HepG2 (cell line): ENCODE measurements around the gene MUC4. TPM values are rescaled to one million over a fixed set of nuclear protein-coding genes. Genes with fewer than 3 reads are reported as not detected.

Experiments used
- ATAC-seq: fragments of 200-7000 bp; cut with Tn5 transposase; 3 replicates; pipeline ENCODE4 v1.9.1; 2020; ENCODE audit warnings: mild to moderate bottlenecking, moderate library complexity
- BruUV-seq: library from RNA; stranded (reverse); fragments of 400-500 nt; replicated peaks from 2 replicates; lab custom pipeline; 2021; lab: Mats Ljungman, UMichigan
- CTCF ChIA-PET: fragments of 300-600 bp; formaldehyde crosslinking; extraction: SDS; loops from one replicate; lab custom pipeline; 2021; ENCODE audit warnings: low total read pairs, inconsistent platforms, low intra/inter-chr PET ratio; lab: Yijun Ruan, JAX
- POLR2A ChIA-PET: fragments of 350-600 bp; sonication (Branson Sonifier 250); formaldehyde crosslinking; loops from one replicate; lab custom pipeline; 2020; ENCODE audit warnings: antibody characterized with exemption, inconsistent platforms; lab: Yijun Ruan, JAX
- DNase-seq: peaks from one replicate; pipeline ENCODE4 v3.0.0-alpha.2; 2015; ENCODE audit warnings: low spot score
- FAIRE-seq: peaks from 3 replicates; lab custom pipeline; 2011; peaks lifted over from hg19 to GRCh38; lab: Jason Lieb, UNC
- H2AFZ ChIP-seq: one replicate; pipeline ENCODE4 v1.6.1; 2011; ENCODE audit warnings: low read length, inconsistent platforms
- H3K27ac ChIP-seq: fragments of 300-600 bp; 3 replicates; pipeline ENCODE4 v1.8.0; 2011; ENCODE audit warnings: mixed run types, mild to moderate bottlenecking, mixed read lengths, low read length, inconsistent platforms; ENCODE audit not compliant: insufficient read depth; ENCODE audit errors: extremely low read length
- H3K27me3 ChIP-seq, 2 experiments: fragments of 200-600 bp in 1 of 2; 2 replicates in 1 of 2; 3 replicates in 1 of 2; pipeline versions ENCODE4 v1.6.0 to v1.8.0; 2011; ENCODE audit warnings: low read length in 2 of 2, mild to moderate bottlenecking in 2 of 2, moderate library complexity in 2 of 2, inconsistent platforms in 1 of 2; ENCODE audit not compliant: insufficient read depth in 2 of 2, control insufficient read depth in 1 of 2
- H3K36me3 ChIP-seq, 2 experiments: fragments of 200-600 bp in 1 of 2; replicated peaks in 1 of 2; 2 replicates in 1 of 2; 3 replicates in 1 of 2; pipeline versions ENCODE4 v1.5.1 to v1.8.0; 2011; ENCODE audit warnings: low read length in 2 of 2, inconsistent platforms in 1 of 2; ENCODE audit not compliant: insufficient read depth in 2 of 2, control insufficient read depth in 1 of 2
- H3K4me1 ChIP-seq: 2 replicates; pipeline ENCODE4 v1.5.1; 2012; ENCODE audit warnings: low read length, inconsistent platforms; ENCODE audit not compliant: insufficient read depth
- H3K4me2 ChIP-seq: 2 replicates; pipeline ENCODE4 v1.6.0; 2011; ENCODE audit warnings: low read depth, low read length, inconsistent platforms
- H3K4me3 ChIP-seq, 3 experiments: fragments of 200-600 bp in 1 of 3; sonication (generic), shearing (Covaris generic) in 1 of 3; replicated peaks in 1 of 3; 2 replicates each; pipeline ENCODE4 v1.5.1; 2011 to 2016; ENCODE audit warnings: low read length in 3 of 3, inconsistent platforms in 2 of 3, low read depth in 2 of 3, mild to moderate bottlenecking in 2 of 3, control low read depth in 1 of 3, mixed read lengths in 1 of 3; ENCODE audit not compliant: insufficient read depth in 1 of 3
- H3K79me2 ChIP-seq: one replicate; pipeline ENCODE4 v1.6.1; 2011; ENCODE audit warnings: low read length, inconsistent platforms; ENCODE audit not compliant: insufficient read depth
- H3K9ac ChIP-seq: 2 replicates; pipeline ENCODE4 v1.6.0; 2011; ENCODE audit warnings: mild to moderate bottlenecking, low read depth, low read length, inconsistent platforms; ENCODE audit not compliant: insufficient read depth
- H3K9me3 ChIP-seq: 2 replicates; pipeline ENCODE4 v1.5.1; 2012; ENCODE audit warnings: mild to moderate bottlenecking, low read length
- H4K20me1 ChIP-seq: 2 replicates; pipeline ENCODE4 v1.6.0; 2011; ENCODE audit warnings: inconsistent platforms, mild to moderate bottlenecking, low read length, moderate library complexity; ENCODE audit not compliant: insufficient read depth
- BHLHE40 ChIP-seq: IDR thresholded peaks from 2 replicates; pipeline ENCODE4 v1.6.1; 2011; ENCODE audit warnings: low read length, improper control_type of control experiment
- EED ChIP-seq: sonication (generic); formaldehyde crosslinking; IDR thresholded peaks from 2 replicates; pipeline ENCODE4 v1.5.0; 2020; ENCODE audit warnings: mild to moderate bottlenecking, missing genetic modification reagents
- ZNF136 ChIP-seq: sonication (generic); formaldehyde crosslinking; IDR thresholded peaks from 2 replicates; pipeline ENCODE4 v1.8.1; 2022; ENCODE audit warnings: low read depth, mild to moderate bottlenecking, moderate library complexity, missing genetic modification reagents
- WGBS: methylation state at CpG from one replicate; pipeline ENCODE4 v1.1.6; 2017; ENCODE audit warnings: low lambda C conversion rate; 5-methylcytosine and 5-hydroxymethylcytosine counted together
- in situ Hi-C: cut with HindIII; loops from 2 replicates; pipeline ENCODE4 v1.10.0; 2017; ENCODE audit warnings: low pct_unique_long_range_greater_than_20kb; ENCODE audit not compliant: extremely low pct_ligation_motif_present
- intact Hi-C: fragments of 100-400 bp; cut with micrococcal nuclease; formaldehyde crosslinking; loops from one replicate; pipeline ENCODE4 v1.10.0; 2022; ENCODE audit not compliant: unreplicated experiment
- polyA plus RNA-seq, 8 experiments: library from polyadenylated mRNA; depleted of rRNA in 3 of 8; stranded (reverse) in 7 of 8; unstranded in 1 of 8; fragments of >200 nt; fragmentation: Illumina TruSeq in 4 of 8; extraction: Trizol in 4 of 8; gene quantifications; 2 replicates each; pipeline versions ENCODE4 v1.2.1 to v1.2.3, GENCODE V29; 2011 to 2016; ENCODE audit warnings: low read depth in 4 of 8, missing spikeins in 1 of 8, mixed read lengths in 1 of 8; ENCODE audit not compliant: insufficient read depth in 1 of 8
- total RNA-seq, 5 experiments: library from RNA; depleted of rRNA; stranded (reverse); fragments of >200 nt; fragmentation: Illumina TruSeq; extraction: Trizol; gene quantifications; 2 replicates each; pipeline ENCODE4 v1.2.3, GENCODE V29; 2016; ENCODE audit warnings: low read depth in 1 of 5

The MUC4 gene
- total and polyA plus RNA-seq, 2 of the 13 experiments (the other 11 are each of a cell fraction or from before 2014, with no cell fraction given): not detected

DNA sequence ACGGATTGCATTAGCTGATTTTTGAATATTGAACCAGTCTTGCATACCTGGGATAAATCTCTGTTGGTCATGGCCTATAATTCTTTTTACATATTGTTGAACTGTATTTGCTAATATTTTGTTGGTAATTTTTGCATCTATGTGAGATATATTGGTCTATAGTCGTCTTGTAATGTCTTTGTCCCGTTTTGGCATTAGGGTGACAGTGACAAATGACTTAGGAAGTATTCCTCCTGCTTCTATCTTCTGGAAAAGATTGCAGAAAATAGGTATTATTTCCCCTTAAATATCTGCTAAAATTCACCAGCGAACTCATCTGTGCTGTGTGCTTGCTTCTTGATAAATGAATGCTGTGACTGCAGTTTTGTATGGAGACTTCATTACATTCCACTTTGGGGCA is 67.3 kb downstream of the MUC4 start:
- FAIRE-seq (no peak), DNase-seq (no peak), ATAC-seq (no peak)
- POLR2A ChIA-PET: no interaction called here
- H3K4me2 ChIP-seq: no peak overlapping the region
- 24% methylated on average over 4 of the region's 4 CpGs for WGBS
- no TSS peak for BruUV-seq
- H3K27me3 ChIP-seq: peaks cover 3 to 8% of the 10 kb centered on the region in 2 experiments
- no peak for TF ChIP-seq ZNF136 (CRISPR knock-in tag)
- intact Hi-C loops: no loop called here
- no peak overlapping the region for H3K4me3 ChIP-seq
- H3K9me3 ChIP-seq: no peaks in the 10 kb centered on the region
- H4K20me1 ChIP-seq: no peaks in the 10 kb centered on the region
- no peak overlapping the region for H3K9ac ChIP-seq
- H2AFZ ChIP-seq: no peak overlapping the region
- no peak overlapping the region for H3K27ac ChIP-seq
- H3K36me3 ChIP-seq: no peaks in the 10 kb centered on the region
- no peaks in the 10 kb centered on the region for H3K79me2 ChIP-seq
- H3K4me1 ChIP-seq: peaks cover 5% of the 10 kb centered on the region
- in situ Hi-C loops: no loop called here
- CTCF ChIA-PET: no interaction called here

DNA sequence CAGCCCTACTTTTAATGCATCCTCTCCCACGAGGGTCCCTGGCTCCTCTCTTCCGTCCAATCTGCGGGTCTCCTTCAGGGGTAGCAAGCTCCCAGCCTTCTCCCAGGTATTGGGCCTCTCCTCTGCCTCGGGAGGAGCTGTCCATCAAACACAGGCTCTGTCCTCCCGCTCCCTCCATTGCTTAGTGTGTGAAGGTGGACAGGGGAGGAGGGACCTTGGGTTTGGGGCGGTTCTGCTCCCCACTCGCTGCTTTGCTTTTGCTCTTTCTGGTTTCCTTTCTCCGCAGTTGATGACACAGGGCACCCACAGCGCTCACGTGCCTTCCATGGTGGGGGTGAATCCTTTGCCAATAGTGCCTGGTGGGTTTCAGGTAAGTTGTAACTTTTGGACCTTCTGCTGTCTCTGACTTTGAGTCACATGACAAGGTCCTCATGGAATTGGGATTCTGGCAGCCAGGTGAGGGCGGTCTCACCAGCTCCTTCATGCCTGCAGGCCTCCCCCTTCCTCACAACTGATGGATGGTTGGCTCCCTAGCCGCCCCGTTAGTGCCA is 72.1 kb downstream of the MUC4 start:
- intact Hi-C loops (no loop called here), in situ Hi-C loops (no loop called here)
- POLR2A ChIA-PET: no interaction called here
- Histone ChIP-seq H3K79me2 (no peaks in the 10 kb centered on the region), H4K20me1 (no peaks in the 10 kb centered on the region), H3K36me3 (no peaks in the 10 kb centered on the region), H3K9ac (no peak overlapping the region), H3K9me3 (no peaks in the 10 kb centered on the region), H3K4me1 (no peaks in the 10 kb centered on the region), H2AFZ (no peak overlapping the region), H3K27ac (no peak overlapping the region), H3K4me2 (no peak overlapping the region), H3K27me3 (peaks cover 0 to 1% of the 10 kb centered on the region in 2 experiments; a peak in 4 of 5 replicates), H3K4me3 (no peak overlapping the region)
- DNase-seq (no peak), ATAC-seq (no peak), FAIRE-seq (no peak)
- CTCF ChIA-PET: no interaction called here
- WGBS: 82% methylated on average over 12 of the region's 13 CpGs
- 0 out of 2 replicates have a peak, but pooled peaks have one; percentile 10 for TF ChIP-seq BHLHE40
- no peak for TF ChIP-seq EED
- no TSS peak for BruUV-seq
